GM19395 (cell line): ENCODE results near the gene AMTN.
"Not testable (repeated sequence)": the region's sequence is repeated elsewhere in the genome, so short reads cannot be mapped to it uniquely, and the experiment has no call there.

ENCODE experiments used
- ATAC-seq: cut with Tn5 transposase; IDR thresholded peaks from one replicate; pipeline ENCODE4 v1.9.1; 2021; ENCODE audit warnings: mild to moderate bottlenecking, moderate library complexity; ENCODE audit not compliant: unreplicated experiment

Gene AMTN, protein sequence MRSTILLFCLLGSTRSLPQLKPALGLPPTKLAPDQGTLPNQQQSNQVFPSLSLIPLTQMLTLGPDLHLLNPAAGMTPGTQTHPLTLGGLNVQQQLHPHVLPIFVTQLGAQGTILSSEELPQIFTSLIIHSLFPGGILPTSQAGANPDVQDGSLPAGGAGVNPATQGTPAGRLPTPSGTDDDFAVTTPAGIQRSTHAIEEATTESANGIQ

DNA sequence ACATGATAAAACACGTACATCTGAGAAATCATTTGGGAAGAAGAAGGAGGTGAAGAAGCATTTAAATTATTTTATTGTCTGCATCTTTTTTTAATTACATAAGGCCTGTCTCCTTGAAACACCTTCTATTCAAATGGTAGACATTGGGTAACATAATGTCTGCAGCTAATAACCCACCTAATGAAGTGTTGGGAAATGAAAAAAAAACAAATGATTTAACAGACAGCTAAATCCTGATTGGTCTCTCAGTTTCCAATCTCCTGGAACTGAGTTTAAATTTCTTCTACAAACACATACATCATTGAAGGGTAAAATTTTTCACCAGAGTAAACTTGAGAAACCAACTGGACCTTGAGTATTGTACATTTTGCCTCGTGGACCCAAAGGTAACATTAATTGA, at the start of gene AMTN:
TSS of gene AMTN (plus strand) at position 301 of the 400 bp plus-strand sequence. CDS start 209 bp downstream, outside the sequence.
- no peak for ATAC-seq

DNA sequence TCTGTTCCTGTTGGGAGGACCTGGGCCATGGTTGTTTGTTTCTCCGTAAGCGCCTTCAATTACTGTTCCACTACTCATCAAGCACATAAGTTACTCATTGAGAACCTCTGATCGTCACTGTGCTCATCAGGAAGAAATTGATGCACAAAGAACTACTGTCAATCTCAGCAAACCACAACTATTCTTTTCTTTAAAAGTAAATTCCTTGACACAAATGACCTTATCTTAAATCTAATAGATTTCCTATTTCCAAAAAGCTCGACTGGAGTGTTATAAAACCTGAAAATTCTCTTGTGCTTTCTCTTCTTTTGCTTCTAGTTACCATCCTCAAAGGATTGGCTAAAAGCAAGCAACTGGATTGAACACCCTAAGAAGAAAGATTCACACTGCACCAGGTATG, 46.5 kb upstream of the AMTN start, which contains the start of gene MUC7:
TSS of gene MUC7 (plus strand) at position 301 of the 400 bp plus-strand sequence. CDS start 1,825 bp downstream, outside the sequence.
- no peak for ATAC-seq

DNA sequence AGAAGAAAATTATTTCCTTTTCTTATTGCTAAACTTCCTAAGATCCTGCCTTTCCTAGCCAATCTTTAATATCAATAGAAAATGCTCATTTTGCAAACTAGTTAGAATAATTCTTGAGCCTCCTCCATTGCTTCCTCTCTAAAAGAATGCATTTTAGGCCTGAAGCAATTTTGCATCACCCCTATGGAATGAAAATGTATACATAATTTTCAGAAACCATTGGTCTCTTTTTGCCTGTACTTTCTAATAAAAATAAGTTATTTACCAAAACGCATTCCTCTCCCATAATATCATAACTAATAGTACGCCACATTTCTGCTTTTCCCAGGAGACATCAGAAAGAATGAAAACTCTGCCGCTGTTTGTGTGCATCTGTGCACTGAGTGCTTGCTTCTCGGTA, 44.7 kb upstream of the AMTN start:
- no peak for ATAC-seq

DNA sequence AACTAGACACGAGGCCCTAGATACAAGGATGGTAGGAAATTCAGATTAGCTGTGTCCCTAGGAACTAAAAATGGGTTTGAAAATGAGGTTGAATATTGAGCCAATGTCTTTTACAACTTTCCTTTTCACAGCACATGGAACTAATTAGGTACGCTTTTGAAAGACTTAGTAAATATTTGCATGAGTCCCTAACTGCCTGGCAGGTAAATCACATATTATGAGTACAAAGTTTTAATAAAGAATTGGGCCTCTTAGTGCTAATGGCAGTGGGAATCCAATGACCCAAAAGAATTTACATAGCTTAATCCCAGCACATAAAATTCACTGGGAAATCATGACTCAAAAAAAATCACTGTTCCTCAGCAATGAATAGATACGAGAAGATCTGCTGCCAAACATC, 29.6 kb upstream of the AMTN start:
- ATAC-seq: no peak

DNA sequence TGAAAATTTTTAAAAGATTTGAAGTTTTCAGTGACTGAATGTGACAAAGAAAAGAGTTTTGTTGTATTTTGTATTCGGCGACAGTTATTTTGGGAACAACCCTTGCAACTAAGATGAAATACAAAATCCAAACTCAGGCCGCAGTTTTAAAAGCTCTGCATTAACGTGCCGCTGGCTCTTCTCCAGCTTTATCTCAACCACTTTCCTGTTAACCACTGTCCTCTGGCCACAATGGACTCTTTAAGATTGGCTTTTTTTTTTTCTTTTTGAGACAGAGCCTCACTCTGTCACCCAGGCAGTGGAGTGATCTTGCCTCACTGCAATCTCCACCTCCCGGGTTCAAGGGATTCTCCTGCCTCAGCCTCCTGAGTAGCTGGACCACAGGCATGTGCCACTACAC, 22.1 kb upstream of the AMTN start:
- no peak for ATAC-seq

DNA sequence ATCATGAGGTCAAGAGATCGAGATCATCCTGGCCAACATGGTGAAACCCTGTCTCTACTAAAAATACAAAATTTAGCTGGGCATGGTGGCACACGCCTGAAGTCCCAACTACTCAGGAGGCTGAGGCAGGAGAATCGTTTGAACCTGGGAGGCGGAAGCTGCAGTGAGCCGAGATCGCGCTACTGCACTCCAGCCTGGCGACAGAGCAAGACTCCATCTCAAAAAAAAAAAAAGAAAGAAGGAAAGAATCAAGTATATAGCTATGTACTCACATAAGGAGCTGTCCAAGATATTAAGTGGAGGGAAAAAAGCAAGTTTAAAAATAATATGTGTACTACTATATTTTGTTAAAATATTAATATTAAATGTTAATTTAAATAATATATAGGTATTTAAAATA, 16.5 kb upstream of the AMTN start:
- ATAC-seq: not testable (repeated sequence)

DNA sequence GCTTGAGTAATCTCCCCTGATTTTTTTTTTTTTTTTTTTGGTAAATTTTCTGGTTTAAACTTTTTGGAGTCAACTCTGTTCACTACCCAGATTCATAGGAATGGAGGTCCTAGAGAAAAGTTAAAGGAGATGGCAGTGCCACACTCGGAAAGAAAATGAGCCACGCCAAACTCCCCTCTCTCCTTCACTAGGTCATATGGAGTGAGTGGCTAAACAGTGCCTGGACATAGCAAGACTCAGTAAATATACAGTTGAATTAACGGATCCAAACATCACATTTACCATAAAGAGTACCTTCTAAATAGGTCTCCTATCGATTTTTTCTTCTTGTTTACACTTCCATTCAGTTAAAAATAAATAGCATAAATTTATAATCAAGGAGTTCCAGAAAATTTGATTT, 13.6 kb upstream of the AMTN start:
- no peak for ATAC-seq

DNA sequence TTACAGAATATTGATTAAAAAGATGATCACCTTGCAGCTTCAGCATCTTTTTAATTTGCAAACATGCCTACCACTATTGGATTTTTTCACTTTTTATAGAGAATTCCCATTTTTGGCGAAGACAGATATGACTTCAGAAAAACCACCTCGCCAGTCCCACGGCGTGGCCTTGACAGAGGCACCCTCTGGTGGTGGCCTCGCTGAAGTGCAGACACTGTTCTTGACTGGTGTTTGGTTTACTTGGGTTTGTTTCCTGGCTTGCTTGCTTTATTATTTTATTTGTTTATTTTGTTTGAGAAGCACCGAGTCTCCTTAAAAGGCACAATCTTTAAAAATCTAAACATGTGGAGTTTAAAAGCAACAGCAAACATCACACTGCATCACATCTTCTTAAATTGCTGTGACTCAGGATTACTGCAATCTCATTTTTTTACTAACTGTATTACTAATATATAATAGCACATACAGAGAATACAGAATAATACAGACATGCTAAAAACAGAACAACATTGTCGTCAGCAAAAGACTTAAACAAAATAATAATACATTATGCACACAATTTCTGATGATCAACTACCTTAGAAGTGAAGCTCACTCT, 13.1 kb upstream of the AMTN start:
- peak; percentile 90 for ATAC-seq

DNA sequence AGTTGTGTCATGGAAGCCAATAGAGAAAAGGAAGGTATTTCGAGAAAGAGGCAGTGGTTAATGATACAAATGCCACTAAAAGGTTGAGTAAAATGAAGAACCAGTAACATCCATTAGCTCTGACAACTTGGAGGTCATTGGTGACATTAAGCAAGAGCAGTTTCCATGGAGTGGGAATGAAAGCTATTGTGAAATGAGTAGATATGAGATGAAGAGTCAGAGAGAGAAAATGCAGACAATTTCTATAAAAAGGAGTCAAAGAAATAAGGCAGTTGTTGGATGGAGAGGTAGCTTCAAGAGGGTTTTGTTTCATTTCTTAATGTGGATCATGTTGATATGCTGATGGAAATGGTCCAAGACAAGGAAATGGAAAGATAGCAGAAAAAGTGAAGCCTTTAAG, 9.6 kb upstream of the AMTN start:
- ATAC-seq: no peak

DNA sequence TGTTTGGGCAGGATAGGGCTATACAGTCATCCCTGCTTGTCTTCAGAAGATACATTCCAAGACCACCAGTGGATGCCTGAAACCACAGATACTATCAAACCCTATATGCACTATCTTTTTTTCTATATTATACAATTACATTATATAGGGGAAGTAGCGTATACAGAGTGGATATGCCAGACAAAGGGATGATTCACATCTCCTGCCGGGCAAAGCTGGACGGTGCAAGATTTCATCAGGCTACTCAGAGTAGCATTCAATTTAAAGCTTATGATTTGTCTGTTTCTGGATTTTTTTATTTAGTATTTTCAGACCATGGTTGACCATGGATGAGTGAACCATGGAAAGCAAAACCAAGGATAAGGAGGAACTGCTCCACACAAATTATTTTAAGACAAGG, 7.0 kb upstream of the AMTN start:
- ATAC-seq: no peak

DNA sequence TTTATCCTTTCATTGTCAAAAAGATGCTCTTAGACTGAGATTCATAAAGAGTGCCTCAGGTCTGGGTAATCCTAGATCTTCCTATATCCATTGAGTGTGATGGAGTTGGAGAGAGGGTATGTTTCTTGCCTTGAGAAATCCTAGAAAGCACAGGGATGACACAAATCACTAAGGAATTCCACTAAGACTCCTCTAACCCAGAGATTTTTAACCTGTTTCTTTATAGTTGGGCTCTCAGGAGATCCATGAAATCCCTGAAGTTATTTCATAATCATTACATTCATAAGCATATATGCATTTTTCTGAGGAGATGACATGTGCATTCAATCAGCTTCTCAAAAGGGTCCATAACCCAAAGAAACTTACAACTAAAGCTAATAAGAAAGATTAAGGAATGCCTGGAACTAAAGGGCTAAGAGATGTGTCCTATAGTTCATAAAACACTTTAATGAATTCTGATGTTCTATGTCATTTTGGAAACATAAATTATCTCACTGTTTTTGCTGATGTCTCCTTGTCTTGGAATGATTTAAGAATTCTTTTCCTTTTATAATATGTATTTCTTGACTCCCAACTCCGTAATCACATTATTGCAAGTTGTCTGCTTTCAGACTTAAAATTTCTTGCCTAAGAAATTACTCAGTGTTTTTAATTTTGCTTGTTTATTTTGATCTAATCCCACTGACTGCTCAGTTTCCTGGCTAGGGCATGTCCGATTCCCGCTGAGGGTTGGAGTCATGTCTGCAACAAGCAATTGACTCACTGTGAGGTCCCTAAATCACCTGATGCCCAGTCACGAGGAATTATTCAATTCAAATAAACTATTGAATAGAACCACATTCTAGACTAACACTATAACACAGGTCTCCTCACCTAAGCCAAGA, 2.8 kb upstream of the AMTN start:
- no peak for ATAC-seq

DNA sequence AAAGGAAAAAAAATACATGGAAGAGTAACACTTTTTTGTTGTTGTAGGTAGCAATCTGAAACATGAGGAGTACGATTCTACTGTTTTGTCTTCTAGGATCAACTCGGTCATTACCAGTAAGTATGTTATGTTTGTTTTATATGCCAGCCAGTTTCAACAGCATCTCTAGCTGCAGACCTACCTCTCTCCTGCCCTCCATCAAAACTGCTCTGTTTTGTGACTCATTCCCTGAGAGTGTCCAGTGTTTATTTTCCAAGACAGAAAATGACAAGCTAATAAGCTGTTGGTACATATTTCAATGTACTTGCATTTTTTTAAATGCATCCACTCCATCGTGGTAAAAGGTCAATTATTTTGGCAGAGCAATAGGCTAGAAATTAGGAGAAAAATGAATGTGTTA, 347 bp downstream of the AMTN start:
- ATAC-seq: no peak

DNA sequence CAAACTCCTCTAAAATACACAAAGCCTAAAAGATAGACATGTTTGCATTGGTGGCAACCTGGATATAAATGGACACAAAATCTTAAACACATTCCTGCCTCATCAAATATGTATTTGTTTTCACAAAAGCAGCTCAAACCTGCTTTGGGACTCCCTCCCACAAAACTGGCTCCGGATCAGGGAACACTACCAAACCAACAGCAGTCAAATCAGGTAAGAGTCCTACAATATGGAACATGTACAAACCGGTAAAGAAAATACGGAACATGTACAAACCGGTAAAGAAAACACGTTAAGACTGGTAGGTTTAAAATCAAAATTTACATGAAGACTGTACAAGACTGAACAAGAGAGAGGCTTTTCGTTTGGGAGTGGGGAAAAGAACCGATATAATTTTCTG, 4.3 kb downstream of the AMTN start:
- ATAC-seq: no peak

DNA sequence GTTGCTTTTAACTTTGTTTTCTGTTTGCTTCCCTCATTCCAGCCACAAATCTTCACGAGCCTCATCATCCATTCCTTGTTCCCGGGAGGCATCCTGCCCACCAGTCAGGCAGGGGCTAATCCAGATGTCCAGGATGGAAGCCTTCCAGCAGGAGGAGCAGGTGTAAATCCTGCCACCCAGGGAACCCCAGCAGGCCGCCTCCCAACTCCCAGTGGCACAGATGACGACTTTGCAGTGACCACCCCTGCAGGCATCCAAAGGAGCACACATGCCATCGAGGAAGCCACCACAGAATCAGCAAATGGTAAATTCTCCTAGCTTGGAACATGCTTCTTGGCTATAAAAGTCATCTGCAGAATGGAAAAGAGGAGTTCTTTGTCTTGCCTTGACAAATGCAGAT, 12.6 kb downstream of the AMTN start:
- ATAC-seq: no peak

DNA sequence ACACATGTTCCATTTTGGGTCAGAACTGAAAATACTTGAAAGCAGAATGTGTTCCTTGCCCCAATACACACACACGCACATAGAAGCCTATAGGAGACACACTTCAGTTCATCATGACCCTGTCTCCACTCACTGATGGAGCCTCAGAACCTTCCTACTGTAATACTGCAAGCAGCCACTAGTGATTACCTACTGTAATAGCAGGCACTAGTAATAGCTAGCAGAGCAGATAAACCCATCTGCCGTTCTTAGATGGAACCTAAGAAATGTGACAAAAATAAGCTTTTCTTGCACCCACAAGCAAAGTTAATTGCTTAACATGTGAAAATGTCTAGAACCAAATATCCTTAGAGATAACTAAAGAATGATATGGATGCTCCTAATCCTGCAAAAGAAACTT, 13.6 kb downstream of the AMTN start:
- ATAC-seq: peak; percentile 87

DNA sequence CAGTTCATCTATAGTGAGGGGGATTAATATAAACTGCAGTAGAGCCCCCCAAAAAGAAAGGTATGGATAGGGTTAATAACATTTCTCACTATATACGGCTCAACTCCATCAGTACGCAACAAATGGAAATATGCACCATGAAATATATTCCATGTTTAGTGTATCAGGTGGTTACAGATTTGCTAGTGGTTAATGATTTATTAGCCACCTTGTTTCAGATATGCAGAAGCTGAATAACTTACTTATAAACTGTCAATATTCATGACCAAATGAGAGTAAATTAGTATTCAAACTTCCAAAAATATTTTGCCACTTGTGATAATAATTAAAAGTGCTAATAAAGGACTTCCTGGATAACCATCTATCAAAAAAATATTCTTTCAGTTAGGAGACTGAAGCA, 14.8 kb downstream of the AMTN start:
- peak; percentile 63 for ATAC-seq

DNA sequence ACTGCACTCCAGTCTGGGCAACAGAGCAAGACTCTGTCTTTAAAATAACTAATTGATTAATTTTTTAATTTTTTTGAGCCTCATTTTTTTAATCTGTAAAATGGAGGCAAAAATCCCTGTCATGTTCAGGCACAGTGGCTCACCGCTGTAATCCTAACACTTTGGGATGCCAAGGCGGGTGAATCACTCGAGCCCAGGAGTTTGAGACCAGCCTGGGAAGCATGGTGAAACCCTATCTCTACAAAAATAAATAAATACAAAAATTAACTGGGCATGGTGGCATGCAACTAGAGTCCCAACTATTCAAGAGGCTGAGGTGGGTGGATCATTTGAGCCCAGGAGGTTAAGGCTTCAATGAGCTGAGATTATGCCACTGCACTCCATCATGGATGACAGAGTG, 15.4 kb downstream of the AMTN start:
- ATAC-seq: no peak

DNA sequence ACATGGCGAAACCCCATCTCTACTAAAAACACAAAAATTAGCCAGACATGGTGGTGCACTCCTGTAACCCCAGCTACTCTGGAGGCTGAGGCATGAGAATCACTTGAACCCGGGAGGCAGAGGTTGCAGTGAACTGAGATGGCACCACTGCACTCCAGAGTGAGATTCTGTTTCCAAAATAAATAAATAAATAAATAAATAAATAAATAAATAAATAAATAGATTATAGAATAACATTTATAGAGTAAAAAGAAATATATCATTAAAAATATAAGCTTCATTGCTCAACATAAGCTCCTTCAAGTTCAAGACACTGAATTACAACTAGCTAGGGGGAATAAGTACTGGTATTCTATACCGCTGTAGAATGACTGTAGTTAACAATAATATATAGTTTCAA, 16.5 kb downstream of the AMTN start:
- not testable (repeated sequence) for ATAC-seq

DNA sequence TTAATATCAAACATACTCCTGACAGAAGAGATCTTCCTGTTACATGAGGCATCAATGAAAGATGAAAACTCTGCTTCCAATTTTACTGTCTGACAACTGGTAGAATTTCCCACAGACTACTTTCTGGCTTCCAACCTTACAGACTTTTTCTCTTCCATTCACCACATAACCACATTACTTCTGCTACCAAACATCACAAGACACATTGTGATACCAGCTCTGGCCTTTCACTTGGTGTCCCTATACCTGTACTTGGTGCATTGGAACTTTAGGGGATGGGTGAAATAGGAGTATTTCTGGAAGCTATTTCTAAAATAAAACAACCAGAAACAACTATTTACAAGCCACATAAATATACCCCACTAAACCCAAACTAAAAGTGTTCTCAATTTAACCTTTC, 20.5 kb downstream of the AMTN start:
- ATAC-seq: peak; percentile 50

DNA sequence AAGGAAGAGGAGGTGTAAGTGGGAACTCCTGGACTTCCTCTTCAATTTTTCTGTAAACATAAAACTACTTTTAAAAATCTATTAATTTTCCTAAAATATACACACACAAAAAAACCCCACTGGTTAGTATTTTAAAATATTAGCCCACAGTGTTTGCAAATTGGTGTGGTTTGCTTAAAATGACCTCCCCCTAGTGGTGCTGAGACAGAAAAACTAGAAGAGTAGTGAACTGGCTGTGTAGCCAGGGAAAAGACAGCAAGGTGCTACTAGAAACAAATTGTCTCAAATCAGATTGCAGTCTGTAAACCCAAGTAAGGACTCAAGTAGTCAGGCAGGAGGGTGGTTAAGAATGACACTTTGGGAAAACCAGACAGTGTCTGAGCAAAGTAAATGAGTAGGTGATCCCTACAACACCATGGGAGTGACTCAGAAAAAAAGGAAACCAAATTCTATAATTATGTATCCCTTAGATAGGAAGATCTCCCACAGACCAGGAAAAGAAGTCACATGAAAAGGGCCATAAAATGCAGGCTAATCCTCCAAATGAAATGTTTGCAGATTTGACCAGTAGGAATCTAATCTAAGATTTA, 26.0 kb downstream of the AMTN start:
- peak; percentile 68 for ATAC-seq

DNA sequence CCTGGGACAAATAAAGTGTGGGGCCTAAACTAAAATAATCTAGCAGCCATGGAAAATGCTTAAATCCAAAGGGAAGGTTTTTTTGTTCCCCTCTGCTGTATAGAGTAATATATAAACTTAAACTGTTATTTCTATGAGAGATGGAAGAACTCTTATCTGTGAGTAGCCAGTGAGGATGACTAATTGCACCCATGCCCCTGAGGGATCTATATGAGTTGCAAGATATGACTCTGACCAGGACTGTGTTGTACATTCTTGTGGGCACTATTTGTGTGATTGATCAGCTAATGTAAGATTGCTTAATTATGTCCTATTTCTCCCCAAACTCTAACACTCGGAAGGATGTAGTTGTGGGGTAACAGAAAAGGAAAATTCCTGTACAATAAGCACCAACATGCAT, 38.5 kb downstream of the AMTN start:
- no peak for ATAC-seq
